ENCODE results near the gene NAP1L4.

GRCh38 chr11:2944530-2944929 is 47.6 kb downstream of the NAP1L4 start:
- TF ChIP-seq EZH2 (IDR thresholded peaks at IDR 0.05; ENCODE audit: insufficient read depth, poor library complexity, severe bottlenecking) (no peak), EZH2phosphoT487 (IDR thresholded peaks at IDR 0.05; ENCODE audit: insufficient read depth, low read depth) (no peak)
